ENCODE data around the gene GUCA2B.

GRCh38 chr1:42114229-42114628, 39.0 kb upstream of the GUCA2B start:
- TF ChIP-seq CTCF (IDR thresholded peaks at IDR 0.05) = no peak
- no peak for TF ChIP-seq POLR2A (IDR thresholded peaks at IDR 0.05)

Measured in uterus (tissue), 2 donors.